Activated naive CD8-positive, alpha-beta T cell (primary cell): ENCODE data around the gene HMCES.
"Not testable (repeated sequence)": the region's sequence is repeated elsewhere in the genome, so short reads cannot be mapped to it uniquely, and the experiment has no call there.

Experiments
- H3K27ac Mint-ChIP-seq: one replicate; pipeline ENCODE4 v1.8.0; 2021; ENCODE audit warnings: mixed read lengths
- H3K27me3 Mint-ChIP-seq: one replicate; pipeline ENCODE4 v1.8.0; 2021; ENCODE audit warnings: mixed read lengths
- H3K36me3 Mint-ChIP-seq: one replicate; pipeline ENCODE4 v1.8.0; 2021; ENCODE audit warnings: mixed read lengths
- H3K4me1 Mint-ChIP-seq: one replicate; pipeline ENCODE4 v1.8.0; 2021; ENCODE audit warnings: low read depth, mixed read lengths
- H3K4me3 Mint-ChIP-seq: one replicate; pipeline ENCODE4 v1.8.0; 2021; ENCODE audit warnings: mild to moderate bottlenecking, mixed read lengths
- H3K9me3 Mint-ChIP-seq: one replicate; pipeline ENCODE4 v1.8.0; 2021; ENCODE audit warnings: low read depth, mixed read lengths

Gene HMCES

DNA sequence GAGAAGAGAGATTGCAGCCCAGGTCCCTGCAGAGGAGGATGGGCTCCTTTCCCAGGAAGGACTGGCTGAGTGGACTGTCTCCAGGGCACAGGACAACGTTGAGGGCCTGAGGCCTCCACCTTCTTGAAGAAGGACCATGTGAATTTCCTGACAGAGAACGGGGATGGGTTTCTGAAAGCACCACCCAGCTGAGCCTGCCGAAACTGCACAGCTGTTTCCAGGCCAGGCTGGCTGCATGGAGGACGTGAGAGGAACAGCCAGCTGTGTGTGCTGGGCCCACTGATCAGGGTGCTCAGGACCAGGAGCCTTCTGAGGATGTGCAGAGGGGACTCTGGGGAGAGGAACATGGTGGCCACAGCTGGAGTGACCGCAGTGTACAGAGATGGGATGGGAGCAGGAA, 39.2 kb downstream of the HMCES start:
- peaks cover 16% of the 10 kb centered on the region for H3K4me1 Mint-ChIP-seq
- no peak overlapping the region for H3K27ac Mint-ChIP-seq
- no peak overlapping the region for H3K4me3 Mint-ChIP-seq

DNA sequence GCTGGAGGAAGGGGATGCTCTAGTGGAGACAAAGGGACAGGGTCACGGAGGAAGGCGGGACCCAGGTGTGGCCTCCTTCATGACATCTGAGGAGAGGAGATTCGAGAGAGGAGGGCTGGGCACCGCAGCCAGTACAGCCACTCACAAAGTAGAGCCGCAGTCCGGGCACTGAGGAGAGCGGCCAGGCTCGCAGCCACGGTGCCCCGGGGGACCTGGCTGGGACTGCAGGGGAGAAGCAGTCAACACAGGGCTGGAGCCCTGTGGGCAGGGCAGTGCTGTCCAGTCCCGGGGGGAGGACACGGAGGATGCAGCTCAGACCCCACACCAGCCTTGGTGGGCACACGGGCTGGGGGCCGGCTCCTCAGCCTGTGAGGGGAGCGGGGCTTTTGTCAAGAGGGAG, 40.3 kb downstream of the HMCES start:
- Mint-ChIP-seq H3K9me3 (no peaks in the 10 kb centered on the region), H3K4me1 (peaks cover 8% of the 10 kb centered on the region), H3K4me3 (no peak overlapping the region), H3K36me3 (no peaks in the 10 kb centered on the region), H3K27ac (no peak overlapping the region), H3K27me3 (no peaks in the 10 kb centered on the region)

More for the DNA sequence above, 39.2 kb downstream of the HMCES start:
- H3K9me3 Mint-ChIP-seq: no peaks in the 10 kb centered on the region
- no peaks in the 10 kb centered on the region for H3K27me3 Mint-ChIP-seq
- H3K36me3 Mint-ChIP-seq: no peaks in the 10 kb centered on the region

DNA sequence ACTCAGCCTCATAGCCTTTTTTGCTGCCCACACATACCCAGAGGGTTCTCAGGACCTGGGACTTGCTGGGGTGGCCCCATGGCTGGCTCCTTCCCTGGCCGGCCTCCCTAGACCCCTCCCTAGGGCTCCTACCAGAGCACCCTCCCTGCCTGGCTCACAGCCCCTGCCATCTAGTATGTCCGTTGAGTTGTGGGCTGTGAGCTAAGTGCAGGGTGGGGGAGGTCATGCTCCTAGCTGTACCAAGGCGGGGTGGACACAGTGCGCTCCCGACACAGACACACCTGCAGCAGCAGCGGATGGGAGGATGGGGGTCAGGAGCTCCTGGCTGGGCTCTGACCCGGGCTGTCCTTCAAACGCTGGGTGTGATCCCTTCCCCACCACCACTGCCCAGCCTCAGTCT, 41.6 kb downstream of the HMCES start:
- no peak overlapping the region for H3K27ac Mint-ChIP-seq

DNA sequence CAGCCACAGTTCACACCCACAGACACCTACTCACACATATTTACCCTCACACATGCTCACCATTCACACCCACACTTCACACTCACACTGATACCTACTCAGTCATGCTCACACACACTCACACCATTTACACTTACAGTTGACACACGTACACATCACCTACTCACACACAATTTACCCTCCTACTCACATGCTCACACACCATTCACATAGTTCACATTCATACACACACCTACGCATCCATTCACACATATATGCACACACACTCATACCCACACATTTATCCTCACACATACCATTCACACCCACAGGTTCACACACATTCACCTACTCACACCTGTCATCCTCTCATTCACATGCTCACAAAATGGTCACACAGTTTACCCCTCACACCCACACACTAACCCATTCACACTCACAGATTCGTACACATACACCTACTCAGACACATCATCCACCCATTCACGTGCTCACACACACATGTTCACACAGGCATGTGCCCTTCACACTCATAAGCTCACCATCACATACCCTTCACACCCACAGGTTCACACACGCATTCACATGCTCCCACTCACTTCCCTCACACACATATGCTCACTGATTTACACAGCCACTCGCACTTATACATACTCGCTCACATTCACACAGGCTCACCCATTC, 42.3 kb downstream of the HMCES start:
- Mint-ChIP-seq H3K27ac (no peak overlapping the region), H3K4me3 (no peak overlapping the region), H3K9me3 (no peaks in the 10 kb centered on the region), H3K27me3 (no peaks in the 10 kb centered on the region), H3K4me1 (peaks cover 1% of the 10 kb centered on the region), H3K36me3 (no peaks in the 10 kb centered on the region)

More for the DNA sequence above, 41.6 kb downstream of the HMCES start:
- Mint-ChIP-seq H3K27me3 (no peaks in the 10 kb centered on the region), H3K4me3 (no peak overlapping the region), H3K36me3 (no peaks in the 10 kb centered on the region), H3K4me1 (peaks cover 1% of the 10 kb centered on the region), H3K9me3 (no peaks in the 10 kb centered on the region)

DNA sequence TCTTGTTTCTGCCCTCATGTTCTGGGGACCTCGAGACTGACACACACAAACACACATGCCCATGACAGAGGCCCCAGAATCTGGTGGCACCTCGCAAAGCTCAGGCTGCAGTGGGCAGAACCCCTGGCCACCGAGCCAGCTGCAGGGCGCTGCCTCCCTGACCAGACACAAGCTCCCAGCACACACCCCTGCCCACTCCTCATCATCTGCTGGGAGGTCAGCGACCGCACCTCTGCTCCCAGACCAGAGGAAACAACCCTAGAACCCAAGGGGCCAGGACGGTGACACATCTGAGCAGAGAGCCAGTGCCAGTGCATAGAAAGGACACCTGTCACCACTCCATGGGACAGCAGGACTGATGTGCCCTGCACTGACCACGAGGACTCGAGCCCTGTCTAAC, 43.2 kb downstream of the HMCES start:
- no peak overlapping the region for H3K27ac Mint-ChIP-seq
- H3K4me1 Mint-ChIP-seq: peaks cover 1% of the 10 kb centered on the region
- H3K27me3 Mint-ChIP-seq: no peaks in the 10 kb centered on the region
- H3K36me3 Mint-ChIP-seq: no peaks in the 10 kb centered on the region
- no peaks in the 10 kb centered on the region for H3K9me3 Mint-ChIP-seq
- H3K4me3 Mint-ChIP-seq: no peak overlapping the region

DNA sequence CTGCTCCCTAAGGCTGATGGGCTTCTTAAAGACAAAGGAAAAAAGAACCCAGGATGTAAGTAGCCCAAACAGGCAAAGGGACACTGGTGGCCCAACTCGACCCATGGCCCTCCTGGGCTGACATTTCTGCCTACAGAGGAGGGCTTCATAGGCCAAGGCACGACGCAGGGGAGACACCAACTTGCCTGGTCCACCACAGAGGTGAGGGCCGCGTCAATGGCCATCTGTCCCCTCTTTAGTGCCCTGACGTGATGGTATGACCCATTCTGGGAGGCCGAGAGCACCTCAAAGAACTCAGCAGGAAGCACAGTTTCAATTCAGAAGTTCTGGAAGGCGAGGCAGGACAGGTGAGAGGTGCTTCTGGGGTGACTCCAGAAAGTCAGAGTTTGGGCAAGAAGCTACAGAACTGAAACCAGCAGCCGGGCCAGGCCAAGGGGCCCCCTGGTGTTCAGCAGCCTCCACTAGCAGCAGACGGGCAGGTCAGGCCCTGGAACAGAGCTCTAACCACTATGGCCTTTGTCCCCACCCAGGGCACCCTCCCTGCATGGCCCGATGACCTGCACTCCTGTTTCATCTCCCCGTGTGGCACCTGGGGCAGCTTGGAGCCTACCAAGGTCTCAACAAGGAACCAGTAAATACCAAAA, 45.1 kb downstream of the HMCES start:
- H3K27ac Mint-ChIP-seq: no peak overlapping the region
- H3K36me3 Mint-ChIP-seq: no peaks in the 10 kb centered on the region
- no peak overlapping the region for H3K4me3 Mint-ChIP-seq
- H3K4me1 Mint-ChIP-seq: no peaks in the 10 kb centered on the region
- no peaks in the 10 kb centered on the region for H3K27me3 Mint-ChIP-seq
- no peaks in the 10 kb centered on the region for H3K9me3 Mint-ChIP-seq

DNA sequence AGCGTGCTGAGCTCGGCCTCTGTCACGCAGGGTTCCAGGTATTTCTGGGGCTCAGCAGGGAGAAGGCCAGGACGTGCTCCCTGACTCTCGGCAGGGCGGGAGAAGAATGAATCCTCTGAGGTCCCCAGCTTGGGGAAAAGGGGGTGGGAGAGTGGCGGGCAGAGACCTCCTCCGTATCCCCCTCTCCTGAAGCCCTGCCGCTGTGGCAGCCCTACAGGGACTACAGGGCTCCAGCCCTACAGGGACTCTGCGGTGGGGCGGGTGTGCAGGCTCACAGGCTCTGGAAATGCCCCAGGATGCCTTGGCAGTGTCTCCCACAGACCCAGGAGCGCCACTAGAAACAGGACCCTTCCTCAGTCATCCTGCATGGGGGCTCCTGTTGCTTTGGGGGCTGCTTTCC, 46.2 kb downstream of the HMCES start:
- Mint-ChIP-seq H3K4me1 (no peaks in the 10 kb centered on the region), H3K27me3 (no peaks in the 10 kb centered on the region), H3K4me3 (no peak overlapping the region), H3K9me3 (no peaks in the 10 kb centered on the region), H3K27ac (no peak overlapping the region), H3K36me3 (no peaks in the 10 kb centered on the region)

DNA sequence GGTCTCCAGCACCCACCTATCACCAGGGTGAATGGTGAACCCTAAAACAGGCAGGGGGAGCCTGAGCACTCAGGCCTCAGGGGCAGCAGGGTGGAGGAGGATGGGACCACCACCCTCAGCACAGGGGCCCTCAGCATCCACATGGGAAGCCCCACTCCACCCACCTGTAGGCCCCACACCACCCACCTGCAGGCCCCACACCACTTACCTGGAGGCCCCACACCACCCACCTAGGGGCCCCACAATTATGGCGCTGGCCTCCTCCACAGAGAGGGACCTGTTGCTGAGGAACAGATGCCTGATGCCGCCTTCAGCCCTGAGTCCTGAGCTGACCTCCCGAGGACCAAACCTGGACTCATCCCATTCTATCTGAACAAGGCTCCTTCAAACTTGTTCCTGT, 46.7 kb downstream of the HMCES start:
- H3K4me1 Mint-ChIP-seq: peaks cover 2% of the 10 kb centered on the region
- H3K27ac Mint-ChIP-seq: no peak overlapping the region
- no peak overlapping the region for H3K4me3 Mint-ChIP-seq
- H3K9me3 Mint-ChIP-seq: no peaks in the 10 kb centered on the region
- no peaks in the 10 kb centered on the region for H3K27me3 Mint-ChIP-seq
- H3K36me3 Mint-ChIP-seq: no peaks in the 10 kb centered on the region

DNA sequence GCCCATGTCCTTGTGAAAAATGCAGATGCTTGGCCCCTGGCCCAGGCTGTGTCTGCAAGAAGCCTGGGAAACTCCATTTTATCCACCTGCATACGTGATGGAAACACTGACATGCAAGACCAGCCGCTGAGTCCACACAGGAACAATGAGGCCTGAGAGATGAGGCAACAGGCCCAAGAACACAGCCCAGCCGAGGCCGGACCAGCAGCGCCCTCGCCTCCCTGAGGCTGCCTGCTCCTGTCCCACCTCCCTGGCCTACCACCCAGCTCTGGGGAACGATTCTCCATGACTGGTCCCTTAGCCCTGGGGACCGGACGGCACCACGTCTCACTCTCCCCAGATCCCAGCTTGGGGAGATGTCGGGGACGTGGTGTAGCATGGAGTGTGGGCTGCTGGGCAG, 47.5 kb downstream of the HMCES start:
- H3K9me3 Mint-ChIP-seq: no peaks in the 10 kb centered on the region
- H3K27me3 Mint-ChIP-seq: no peaks in the 10 kb centered on the region
- peaks cover 2% of the 10 kb centered on the region for H3K4me1 Mint-ChIP-seq
- no peak overlapping the region for H3K27ac Mint-ChIP-seq
- no peak overlapping the region for H3K4me3 Mint-ChIP-seq
- H3K36me3 Mint-ChIP-seq: no peaks in the 10 kb centered on the region

DNA sequence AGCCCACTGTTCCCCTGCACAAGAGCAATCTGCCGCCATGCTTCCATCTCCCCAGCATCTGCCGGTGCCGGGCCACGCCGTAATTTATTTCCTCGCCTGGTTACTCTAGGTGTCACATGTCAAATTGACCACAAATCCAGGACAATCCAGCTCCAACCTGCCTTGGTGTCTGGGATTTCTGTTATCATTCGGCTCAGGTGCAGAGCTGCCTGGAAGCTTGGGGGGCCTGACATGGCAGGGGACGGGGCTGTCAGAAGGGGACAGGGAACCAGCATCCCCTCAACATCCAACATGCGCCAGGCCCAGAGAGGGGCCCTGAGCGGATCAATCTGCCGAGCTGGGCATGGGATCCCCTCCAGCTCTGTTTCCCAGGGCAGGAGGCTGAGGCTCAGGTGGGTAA, 47.9 kb downstream of the HMCES start:
- H3K36me3 Mint-ChIP-seq: no peaks in the 10 kb centered on the region
- H3K27me3 Mint-ChIP-seq: no peaks in the 10 kb centered on the region
- H3K27ac Mint-ChIP-seq: no peak overlapping the region
- H3K4me3 Mint-ChIP-seq: no peak overlapping the region
- H3K9me3 Mint-ChIP-seq: no peaks in the 10 kb centered on the region
- H3K4me1 Mint-ChIP-seq: peaks cover 2% of the 10 kb centered on the region

DNA sequence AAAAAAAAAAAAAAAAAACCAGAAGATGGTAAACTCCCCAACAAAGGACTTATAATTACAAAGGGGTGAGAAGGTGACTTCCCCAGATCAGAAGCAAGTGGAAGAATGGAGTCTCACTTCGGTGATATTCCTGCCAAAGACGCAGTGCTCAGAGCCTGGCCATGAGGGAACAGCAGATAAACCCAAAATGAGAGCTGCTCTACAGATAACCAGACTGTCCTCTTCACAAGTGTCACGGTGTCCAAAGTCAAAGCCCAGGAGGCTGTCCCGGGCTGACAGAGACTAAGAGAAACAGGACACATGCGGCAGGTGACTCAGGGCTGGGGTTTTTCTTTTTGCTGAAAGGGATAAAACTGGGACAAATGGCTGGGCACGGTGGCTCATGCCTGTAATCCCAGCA, 48.8 kb downstream of the HMCES start:
- Mint-ChIP-seq H3K36me3 (no peaks in the 10 kb centered on the region), H3K27ac (no peak overlapping the region), H3K9me3 (no peaks in the 10 kb centered on the region), H3K4me1 (peaks cover 2% of the 10 kb centered on the region), H3K27me3 (no peaks in the 10 kb centered on the region), H3K4me3 (no peak overlapping the region)

DNA sequence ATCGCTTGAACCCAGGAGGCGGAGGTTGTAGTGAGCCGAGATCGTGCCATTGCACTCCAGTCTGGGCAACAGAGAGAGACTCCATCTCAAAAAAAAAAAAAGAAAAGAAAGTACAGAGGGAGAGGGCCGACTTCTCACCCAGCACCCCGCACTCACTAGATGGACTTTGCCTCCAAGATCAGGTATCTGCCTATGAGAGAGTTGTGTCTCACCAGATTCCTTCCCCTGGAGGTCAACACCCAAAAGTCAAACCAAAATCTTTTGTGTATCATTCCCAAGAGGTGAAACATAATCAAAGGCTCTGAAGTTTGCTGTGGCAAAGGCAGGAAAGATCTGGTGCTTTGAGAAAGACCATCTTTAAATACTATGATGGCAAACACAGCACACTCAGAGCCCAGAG, 51.2 kb downstream of the HMCES start:
- no peak overlapping the region for H3K27ac Mint-ChIP-seq
- H3K4me1 Mint-ChIP-seq: peaks cover 2% of the 10 kb centered on the region
- no peak overlapping the region for H3K4me3 Mint-ChIP-seq
- H3K27me3 Mint-ChIP-seq: no peaks in the 10 kb centered on the region
- no peaks in the 10 kb centered on the region for H3K36me3 Mint-ChIP-seq
- H3K9me3 Mint-ChIP-seq: no peaks in the 10 kb centered on the region

DNA sequence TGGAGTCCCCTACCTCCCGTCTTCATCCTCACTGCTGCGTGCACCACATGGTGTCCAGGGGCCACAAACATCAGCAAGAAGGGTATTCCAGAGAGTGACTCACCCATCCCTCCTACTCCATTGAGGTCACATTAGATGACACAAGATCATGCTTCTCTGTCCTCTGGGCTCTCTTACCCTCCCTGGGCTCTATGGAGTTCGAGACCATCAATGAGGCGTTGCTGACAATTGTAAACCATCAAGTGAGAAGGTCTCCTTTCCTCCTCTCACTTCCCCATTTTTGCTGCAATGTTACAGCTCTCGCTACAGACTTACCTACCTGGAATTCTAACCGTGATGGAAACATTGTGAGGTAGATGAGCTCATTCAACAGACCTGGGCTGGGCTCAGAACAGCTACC, 51.7 kb downstream of the HMCES start:
- H3K4me1 Mint-ChIP-seq: peaks cover 2% of the 10 kb centered on the region
- no peaks in the 10 kb centered on the region for H3K9me3 Mint-ChIP-seq
- H3K36me3 Mint-ChIP-seq: no peaks in the 10 kb centered on the region
- no peak overlapping the region for H3K4me3 Mint-ChIP-seq
- H3K27me3 Mint-ChIP-seq: no peaks in the 10 kb centered on the region
- H3K27ac Mint-ChIP-seq: peak overlapping the region; percentile 61

DNA sequence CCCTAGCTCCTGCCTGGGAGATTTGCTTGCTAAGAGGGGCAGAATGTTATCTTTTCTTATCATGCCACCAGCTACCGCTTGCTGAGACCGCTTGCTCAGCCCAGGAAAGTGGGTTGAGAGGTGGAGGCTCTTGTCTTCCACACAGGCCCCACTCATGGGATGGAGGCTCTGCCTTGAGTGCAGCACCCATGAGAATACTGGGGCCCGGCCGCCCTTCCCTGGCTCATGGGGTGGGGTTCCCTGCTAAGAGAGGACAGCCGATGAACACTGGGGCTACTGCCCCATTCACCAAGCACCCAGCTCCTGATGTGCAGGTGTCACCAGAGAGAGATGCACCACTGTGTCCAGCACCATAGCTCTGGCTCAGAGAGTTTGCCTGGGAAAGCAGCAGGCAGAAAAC, 55.2 kb downstream of the HMCES start:
- no peaks in the 10 kb centered on the region for H3K9me3 Mint-ChIP-seq
- no peaks in the 10 kb centered on the region for H3K36me3 Mint-ChIP-seq
- no peaks in the 10 kb centered on the region for H3K27me3 Mint-ChIP-seq
- peaks cover 2% of the 10 kb centered on the region for H3K4me1 Mint-ChIP-seq
- no peak overlapping the region for H3K4me3 Mint-ChIP-seq
- H3K27ac Mint-ChIP-seq: no peak overlapping the region

DNA sequence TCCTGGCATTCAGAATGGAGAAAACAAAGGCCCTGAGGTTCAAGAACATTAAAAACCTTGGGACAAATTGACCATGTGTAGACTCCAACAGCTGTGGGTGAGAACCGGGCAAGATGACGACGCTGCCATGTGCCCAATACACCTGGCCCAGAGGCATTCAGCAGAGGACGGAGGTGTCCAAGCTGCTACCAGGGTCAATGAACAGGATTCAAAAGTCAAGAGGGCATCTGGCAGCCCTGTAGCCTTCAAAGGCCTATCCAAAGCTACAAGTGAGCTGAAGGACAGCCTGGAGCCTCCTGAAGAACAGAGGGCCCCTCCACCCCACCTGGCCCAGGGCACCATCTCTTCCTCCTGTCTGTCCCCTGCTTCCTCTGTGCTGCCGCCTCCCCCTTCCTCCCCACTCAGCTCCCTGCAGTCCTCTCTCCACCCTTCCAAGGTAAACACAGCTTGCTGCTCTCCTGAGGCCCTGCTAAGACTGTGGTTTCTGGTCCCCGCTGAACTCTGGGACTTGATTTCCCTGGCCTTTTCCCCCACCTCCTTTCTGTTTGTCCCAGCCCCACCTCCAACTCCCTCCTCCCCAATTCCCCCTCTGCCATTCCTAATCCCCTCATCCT, 57.5 kb downstream of the HMCES start:
- Mint-ChIP-seq H3K9me3 (no peaks in the 10 kb centered on the region), H3K27me3 (no peaks in the 10 kb centered on the region), H3K27ac (no peak overlapping the region), H3K4me3 (no peak overlapping the region), H3K4me1 (no peaks in the 10 kb centered on the region), H3K36me3 (no peaks in the 10 kb centered on the region)

DNA sequence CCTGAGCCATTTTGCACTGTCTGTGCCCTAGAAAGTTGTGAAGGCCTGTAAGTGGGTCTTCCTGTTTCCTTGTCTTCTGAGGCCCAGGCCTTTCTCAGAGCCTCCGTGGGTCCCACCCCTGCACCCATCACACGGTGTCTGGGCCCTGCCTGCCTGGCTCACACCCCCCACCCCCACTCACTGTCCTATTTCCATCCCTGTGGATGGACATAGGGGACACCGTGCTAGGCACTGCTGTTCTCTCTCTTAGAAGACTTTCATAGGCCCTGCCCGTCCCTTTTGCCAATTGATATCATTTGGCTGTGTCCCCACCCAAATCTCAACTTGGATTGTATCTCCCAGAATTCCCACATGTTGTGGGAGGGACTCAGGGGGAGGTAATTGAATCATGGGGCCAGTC, 59.0 kb downstream of the HMCES start:
- not testable (repeated sequence) for H3K36me3 Mint-ChIP-seq, H3K27ac Mint-ChIP-seq, H3K9me3 Mint-ChIP-seq, H3K27me3 Mint-ChIP-seq, H3K4me1 Mint-ChIP-seq, H3K4me3 Mint-ChIP-seq
